Suppressor macrophage (primary cell): ENCODE data around the gene TMEM115.
A peak's percentile ranks its signal among the peaks of the same experiment; 100 is the strongest.

ENCODE experiments used
- DNase-seq, 4 experiments: peaks; one replicate each; pipeline ENCODE4 v3.0.0-alpha.2; 2020 to 2022

TMEM115 gene

DNA sequence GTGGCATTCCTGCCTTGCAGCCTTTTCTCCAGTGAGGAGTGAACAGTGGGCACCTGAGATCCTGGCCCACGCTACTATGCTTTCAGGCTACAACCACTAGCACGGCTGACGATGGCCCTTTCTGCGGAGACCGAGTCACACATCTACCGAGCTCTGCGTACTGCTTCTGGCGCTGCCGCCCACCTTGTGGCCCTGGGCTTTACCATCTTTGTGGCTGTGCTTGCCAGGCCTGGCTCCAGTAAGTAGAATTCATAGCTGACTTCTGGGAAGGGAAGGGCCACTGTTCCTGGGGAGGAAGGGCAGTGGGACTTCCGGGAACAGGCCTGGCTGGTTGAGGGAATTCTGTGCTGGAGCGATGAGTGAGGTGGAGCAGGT is 8.0 kb downstream of the TMEM115 start:
- no peak for DNase-seq

- DNase-seq, result peak; percentile 97 to 98 (median 98)
Observed at GRCh38 chr3:50350527-50351322, 8.6 kb downstream of the TMEM115 start, which contains the start of the genes CYB561D2 and NPRL2. Gene CYB561D2 (plus strand): TSS chr3:50350862. CDS start chr3:50351434, 572 bp downstream. Gene NPRL2 (minus strand): TSS chr3:50350775. CDS start chr3:50350652, 123 bp downstream.

GRCh38 chr3:50350213-50350526 is 9.2 kb downstream of the TMEM115 start:
- DNase-seq, result no peak

DNA sequence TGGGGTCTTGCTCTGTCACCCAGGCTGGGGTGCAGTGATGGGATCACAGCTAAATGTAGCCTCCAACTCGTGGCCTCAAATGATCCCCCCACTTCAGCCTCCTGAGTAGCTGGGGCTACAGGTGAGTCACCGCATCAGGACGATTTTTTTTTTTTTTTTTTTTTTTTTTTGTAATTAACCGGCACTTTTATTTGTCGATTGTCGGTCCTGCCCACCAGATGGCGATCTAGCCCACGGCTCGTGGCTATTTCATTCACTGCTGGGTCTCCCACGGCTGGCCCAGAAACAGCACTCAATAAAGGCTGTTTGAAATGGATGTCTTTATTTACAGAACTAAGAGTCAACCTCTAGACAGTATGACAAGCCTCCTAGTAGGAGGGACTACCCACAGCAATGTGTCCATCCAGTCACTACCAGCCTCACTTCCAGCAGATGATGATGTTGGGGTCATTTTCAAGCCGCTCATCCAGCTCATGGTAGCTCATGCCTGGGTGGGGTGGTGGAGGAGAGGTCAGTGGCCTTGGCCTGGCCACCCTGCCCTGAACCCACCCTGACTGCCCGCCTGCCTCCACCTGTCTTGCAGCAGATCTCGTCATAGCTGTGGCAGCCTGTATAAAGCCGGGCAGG is 12.0 kb downstream of the TMEM115 start:
- peak; percentile 79 to 86 (median 82) for DNase-seq

GRCh38 chr3:50345586-50346234 is 13.6 kb downstream of the TMEM115 start, which contains the start of gene ZMYND10:
Gene ZMYND10 (minus strand): TSS chr3:50345732. CDS start chr3:50345579, 153 bp downstream.
- peak; percentile 81 to 93 (median 87) for DNase-seq

GRCh38 chr3:50345008-50345407 is 14.3 kb downstream of the TMEM115 start:
- DNase-seq, result no peak

DNA sequence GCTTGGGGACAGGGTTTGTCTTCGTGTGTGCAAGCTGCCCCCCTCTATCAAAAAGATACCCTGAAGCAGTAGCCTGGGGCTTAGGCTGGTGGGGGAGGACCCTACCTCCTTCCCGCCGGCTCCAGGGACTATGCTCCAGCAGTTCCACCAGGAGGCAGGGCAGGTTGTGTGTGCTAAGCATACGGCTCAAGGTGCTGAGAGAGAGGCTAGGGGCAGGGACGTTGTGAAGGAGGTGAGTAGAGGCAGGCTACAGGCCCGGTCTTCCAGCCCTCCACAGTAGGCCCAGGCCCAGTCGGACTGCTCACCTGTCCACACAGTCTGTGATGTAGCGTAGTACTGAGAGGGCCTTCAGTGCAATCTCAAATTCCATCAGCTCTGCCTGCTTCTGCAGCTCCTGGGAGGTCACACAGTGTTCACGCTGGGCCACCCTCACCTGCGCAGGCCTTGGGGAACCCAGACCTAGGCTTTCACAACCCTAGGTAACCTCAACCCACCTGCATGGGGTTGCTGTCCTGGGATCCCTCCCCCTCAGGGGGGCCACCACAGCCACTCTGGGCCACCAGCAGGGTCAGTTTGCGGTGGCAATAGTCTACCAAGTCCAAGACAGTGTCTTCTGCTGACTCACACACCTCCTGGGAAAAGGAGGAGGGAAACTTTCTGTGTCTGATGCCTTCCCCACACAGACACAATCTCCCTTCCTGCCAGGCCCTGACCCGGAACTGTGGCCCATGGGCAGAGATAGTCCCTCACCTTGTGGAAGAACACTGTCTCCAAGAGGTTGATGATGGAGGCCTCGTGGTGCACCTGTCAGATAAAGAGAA is 16.3 kb downstream of the TMEM115 start:
- DNase-seq, result no peak

DNA sequence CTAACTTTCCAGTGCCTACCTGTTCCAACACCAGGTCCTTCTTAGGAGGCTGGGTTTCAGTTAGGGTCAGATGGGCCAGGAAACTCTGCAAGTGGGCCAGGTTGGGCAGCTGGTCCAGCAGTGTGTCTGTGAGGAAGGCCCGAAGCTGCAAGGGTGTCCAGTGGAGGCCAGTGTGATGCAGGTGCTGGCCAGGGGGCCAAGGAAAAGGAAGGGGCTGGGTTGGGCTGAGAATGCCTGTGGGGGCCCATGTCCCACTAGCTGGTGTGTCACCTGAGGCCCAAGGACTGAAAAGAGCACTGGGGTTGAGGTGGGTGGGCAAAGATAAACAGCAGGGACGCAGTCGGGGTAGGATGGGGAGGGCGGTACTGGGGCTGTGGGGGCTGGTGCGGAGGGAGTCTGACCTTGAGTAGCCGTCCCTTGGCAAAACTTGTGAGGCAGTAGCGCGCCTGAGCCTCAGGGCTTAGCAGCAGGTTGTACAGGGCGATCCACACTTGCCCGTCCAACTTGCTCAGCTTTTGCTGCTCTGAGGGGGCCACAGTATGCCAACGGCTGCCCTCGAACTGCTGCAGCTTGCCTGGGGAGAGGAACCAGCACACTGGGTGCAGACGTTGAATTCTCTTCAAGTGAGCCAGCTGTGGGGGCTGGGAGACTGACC is 17.2 kb downstream of the TMEM115 start:
- no peak for DNase-seq

GRCh38 chr3:50341537-50341936 is 17.8 kb downstream of the TMEM115 start:
- no peak for DNase-seq

DNA sequence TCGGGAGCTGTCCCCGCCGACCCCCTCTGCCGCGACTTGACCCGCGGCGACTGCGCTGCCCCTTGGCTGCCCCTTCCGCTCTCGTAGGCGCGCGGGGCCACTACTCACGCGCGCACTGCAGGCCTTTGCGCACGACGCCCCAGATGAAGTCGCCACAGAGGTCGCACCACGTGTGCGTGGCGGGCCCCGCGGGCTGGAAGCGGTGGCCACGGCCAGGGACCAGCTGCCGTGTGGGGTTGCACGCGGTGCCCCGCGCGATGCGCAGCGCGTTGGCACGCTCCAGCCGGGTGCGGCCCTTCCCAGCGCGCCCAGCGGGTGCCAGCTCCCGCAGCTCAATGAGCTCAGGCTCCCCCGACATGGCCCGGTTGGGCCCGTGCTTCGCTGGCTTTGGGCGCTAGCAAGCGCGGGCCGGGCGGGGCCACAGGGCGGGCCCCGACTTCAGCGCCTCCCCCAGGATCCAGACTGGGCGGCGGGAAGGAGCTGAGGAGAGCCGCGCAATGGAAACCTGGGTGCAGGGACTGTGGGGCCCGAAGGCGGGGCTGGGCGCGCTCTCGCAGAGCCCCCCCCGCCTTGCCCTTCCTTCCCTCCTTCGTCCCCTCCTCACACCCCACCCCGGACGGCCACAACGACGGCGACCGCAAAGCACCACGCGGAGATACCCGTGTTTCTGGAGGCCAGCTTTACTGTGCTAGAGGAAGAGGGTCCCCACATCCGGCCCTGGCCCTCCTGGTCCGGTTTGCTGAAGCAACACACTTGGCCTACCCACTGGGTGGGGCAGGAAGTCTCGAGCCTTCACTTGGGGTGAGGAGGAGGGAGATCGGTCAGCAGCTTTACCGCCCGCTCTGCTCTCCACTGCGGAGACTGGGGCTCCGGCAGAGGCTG is 18.6 kb downstream of the TMEM115 start, which contains the start of gene RASSF1:
Gene RASSF1, minus strand, starts transcription at position 389 of the 882 bp plus-strand sequence. Its CDS starts 31 bp downstream, at position 358.
- DNase-seq, result peak; percentile 85 to 94 (median 90)

- DNase-seq, result no peak
Observed at GRCh38 chr3:50340147-50340447, 19.2 kb downstream of the TMEM115 start.

DNA sequence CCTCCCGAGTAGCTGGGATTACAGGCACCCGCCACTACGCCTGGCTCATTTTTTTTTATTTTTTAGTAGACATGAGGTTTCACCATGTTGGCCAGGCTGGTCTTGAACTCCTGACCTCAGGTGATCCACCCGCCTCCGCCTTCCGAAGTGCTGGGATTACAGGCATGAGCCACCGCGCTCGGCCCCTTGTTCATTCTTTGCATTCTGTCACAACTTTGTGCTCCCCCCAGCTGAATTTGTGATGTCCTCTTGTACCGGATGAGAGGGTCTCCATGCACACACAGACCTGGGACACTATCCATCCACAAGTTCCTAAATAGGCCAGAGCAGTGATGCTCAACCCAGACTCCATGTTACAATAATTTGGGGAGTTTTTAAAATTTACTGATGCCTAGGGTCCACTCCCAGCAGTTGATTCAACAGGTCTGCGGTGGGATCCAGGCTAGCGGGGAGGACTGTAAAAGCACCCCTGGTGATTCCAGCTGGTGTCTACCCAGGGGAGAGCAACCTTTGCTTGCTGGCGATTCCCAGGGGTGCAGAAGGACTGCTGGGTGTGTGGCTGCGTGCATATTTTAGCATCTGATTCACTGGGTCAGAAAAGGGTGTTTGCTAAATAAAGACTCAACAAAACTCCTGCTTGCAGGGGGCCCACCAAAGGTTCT is 19.7 kb downstream of the TMEM115 start:
- DNase-seq, result no peak

- peak; percentile 59 to 80 (median 70) for DNase-seq
Observed at GRCh38 chr3:50338965-50339364, 20.4 kb downstream of the TMEM115 start.

DNA sequence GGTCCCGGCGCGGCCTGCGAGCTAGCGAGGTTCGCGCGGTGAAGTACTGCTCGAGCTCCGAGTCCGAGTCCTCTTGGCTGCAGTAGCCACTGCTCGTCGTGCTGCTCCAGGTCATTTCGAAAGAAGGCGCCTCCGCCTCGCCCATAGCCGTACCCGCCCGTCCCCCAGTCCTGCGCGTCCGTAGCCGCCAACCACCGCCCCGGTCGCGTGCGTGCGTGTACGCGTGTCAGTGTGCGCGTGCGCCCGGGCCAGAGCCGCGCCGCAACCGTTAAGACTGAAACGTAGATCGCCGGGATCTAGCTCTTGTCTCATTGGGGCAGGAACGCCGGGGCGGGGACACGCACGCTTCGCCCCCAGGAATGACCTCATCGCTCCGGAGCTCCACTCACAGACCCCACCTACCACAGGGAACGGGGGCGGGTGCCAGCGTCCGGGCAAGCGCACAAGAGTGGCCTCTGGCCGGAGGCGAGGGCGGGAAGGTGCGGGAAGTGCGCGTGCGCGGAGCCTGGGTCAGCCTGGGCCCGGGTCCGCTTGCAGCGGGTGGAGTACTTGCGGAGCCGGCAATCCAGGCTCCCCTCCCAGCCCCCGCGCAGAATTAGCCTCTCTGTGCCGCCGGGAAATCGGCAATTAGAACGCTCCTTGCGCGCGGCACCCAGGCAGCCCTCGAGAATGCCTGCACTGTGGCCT is 22.0 kb downstream of the TMEM115 start:
- peak; percentile 99 to 100 (median 100) for DNase-seq

- DNase-seq, result no peak
Observed at GRCh38 chr3:50336452-50337174, 22.7 kb downstream of the TMEM115 start.

- DNase-seq, result no peak
Observed at GRCh38 chr3:50334339-50335075, 24.8 kb downstream of the TMEM115 start.

- no peak for DNase-seq
Observed at GRCh38 chr3:50333744-50334328, 25.5 kb downstream of the TMEM115 start.

DNA sequence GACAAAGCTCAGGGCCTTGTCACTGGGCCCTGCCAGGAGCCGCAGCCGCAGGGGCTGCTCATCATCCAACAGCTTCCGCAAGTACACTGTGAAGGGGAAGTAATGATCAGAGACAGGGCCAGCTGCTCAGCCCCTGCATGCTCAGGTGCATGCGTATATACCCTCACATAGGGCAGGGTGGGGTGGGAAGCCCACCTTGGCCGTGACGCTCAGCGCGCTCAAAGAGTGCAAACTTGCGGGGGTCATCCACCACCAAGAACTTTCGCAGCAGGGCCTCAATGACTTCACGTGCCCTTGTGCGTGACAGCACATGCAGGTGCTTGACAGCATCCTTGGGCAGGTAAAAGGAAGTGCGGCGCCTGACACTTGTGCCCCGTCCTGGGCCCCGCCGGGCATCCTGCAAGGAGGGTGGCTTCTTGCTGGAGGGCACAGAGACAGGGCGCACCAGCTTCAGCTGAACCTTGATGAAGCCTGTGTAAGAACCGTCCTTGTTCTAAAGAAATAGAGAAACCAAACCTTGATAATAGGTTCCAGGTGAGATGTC is 27.9 kb downstream of the TMEM115 start:
- DNase-seq, result no peak
